Muscle of leg (tissue), 11 donors: ENCODE data around the gene COL13A1. TPM values are rescaled to one million over a fixed set of nuclear protein-coding genes. Genes with fewer than 3 reads are reported as not detected.

ENCODE experiments used
- DNase-seq: peaks from one replicate; pipeline ENCODE4 v3.0.0; 2013
- H3K27ac ChIP-seq: one replicate; pipeline ENCODE4 v1.5.1; 2013; ENCODE audit warnings: mild to moderate bottlenecking, low read length, control low read depth
- H3K27me3 ChIP-seq: one replicate; pipeline ENCODE4 v1.6.1; 2013; ENCODE audit warnings: low read length; ENCODE audit not compliant: control insufficient read depth, insufficient read depth
- H3K36me3 ChIP-seq: one replicate; pipeline ENCODE4 v1.6.1; 2013; ENCODE audit warnings: low read length; ENCODE audit not compliant: control insufficient read depth, insufficient read depth
- H3K4me1 ChIP-seq: one replicate; pipeline ENCODE4 v1.6.1; 2013; ENCODE audit warnings: low read length; ENCODE audit not compliant: control insufficient read depth, insufficient read depth
- H3K4me3 ChIP-seq: one replicate; pipeline ENCODE4 v1.5.1; 2013; ENCODE audit warnings: low read length, control low read depth
- H3K9me3 ChIP-seq: replicated peaks from 2 replicates; pipeline ENCODE4 v1.6.1; 2013; ENCODE audit warnings: low read depth, low read length; ENCODE audit not compliant: control insufficient read depth
- WGBS: methylation state at CpG from one replicate; pipeline ENCODE4 v1.1.5; 2013; ENCODE audit warnings: missing lambda C conversion rate; ENCODE audit not compliant: insufficient coverage; 5-methylcytosine and 5-hydroxymethylcytosine counted together
- polyA plus RNA-seq, 8 donors: library from polyadenylated mRNA; unstranded; fragments of 120-200 nt; gene quantifications; one replicate each; pipeline versions ENCODE4 v1.2.1 to v1.2.3, GENCODE V29; 2013; ENCODE audit warnings: inconsistent platforms in 1 of 8, low replicate concordance in 1 of 8; ENCODE audit not compliant: insufficient read length in 8 of 8, insufficient read depth in 1 of 8
- total RNA-seq: library from RNA; stranded (reverse); fragments of 120-200 nt; gene quantifications from one replicate; pipeline ENCODE4 v1.2.4, GENCODE V29; 2013

COL13A1 gene
- total and polyA plus RNA-seq, 9 donors: 4.8 to 26.7 (median 11.6) TPM

DNA sequence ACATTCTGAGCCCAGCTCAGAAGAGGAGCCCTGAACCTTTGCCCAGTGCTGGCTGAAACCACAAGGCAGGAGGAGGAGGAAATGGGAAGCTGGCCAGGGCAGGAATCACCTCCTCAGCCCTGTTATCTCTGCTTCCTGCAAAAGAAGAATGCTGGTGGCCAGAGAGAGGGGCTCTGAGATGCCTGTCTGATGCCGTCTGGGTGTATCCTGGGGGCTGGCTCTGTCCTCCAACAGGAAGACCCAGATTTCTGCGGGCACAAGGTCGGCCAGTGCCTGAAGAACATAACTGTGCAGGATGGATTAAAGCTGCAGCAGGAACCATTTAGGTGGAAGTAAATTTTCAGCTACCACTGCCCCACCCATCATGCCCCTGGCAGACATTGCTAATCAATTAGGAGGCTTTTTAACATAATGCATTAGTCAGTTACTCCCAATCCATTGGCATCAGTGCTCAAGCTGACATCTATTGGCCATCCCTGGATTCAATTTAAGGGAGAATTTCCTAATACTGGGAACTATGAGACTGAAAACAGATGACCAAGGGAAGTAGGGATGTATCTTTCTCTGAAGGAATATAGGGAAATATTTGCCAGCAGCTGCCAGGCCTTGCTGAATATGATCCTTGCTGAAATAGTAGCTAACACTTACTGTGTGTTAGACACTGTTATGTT is 67.7 kb downstream of the COL13A1 start:
- Histone ChIP-seq H3K4me1 (peaks cover 56% of the 10 kb centered on the region), H3K27ac (peak overlapping the region; percentile 13)
- peak; percentile 70 for DNase-seq

DNA sequence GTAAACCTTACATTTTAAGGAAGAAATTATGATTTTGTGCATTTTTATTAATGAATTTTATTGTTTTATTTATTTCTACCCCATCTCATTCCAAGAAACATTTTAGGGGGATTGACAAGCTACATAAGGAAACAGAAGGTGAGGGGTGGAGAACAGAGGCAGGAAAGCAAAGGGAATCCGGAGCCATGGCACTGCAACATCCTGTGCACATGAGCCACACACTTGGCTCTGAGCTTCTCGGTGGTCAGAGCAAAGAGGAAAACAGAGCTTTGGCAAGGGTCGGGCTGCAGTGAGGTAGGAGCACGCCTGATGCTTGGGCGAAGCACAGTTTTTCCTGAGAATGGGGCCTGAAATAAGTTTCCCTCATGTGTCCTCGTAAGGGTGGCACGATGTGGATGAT is 68.9 kb downstream of the COL13A1 start:
- Histone ChIP-seq H3K9me3 (no peaks in the 10 kb centered on the region), H3K4me1 (peaks cover 67% of the 10 kb centered on the region), H3K4me3 (no peak overlapping the region), H3K36me3 (no peaks in the 10 kb centered on the region), H3K27me3 (peaks cover 2% of the 10 kb centered on the region), H3K27ac (no peak overlapping the region)
- DNase-seq: no peak
- 75% methylated on average over 5 of the region's 7 CpGs for WGBS

More for the DNA sequence above, 67.7 kb downstream of the COL13A1 start:
- WGBS: no CpG with 5 or more reads among the region's 3 CpGs
- no peaks in the 10 kb centered on the region for H3K9me3 ChIP-seq
- no peaks in the 10 kb centered on the region for H3K36me3 ChIP-seq
- peaks cover 2% of the 10 kb centered on the region for H3K27me3 ChIP-seq
- no peak overlapping the region for H3K4me3 ChIP-seq

DNA sequence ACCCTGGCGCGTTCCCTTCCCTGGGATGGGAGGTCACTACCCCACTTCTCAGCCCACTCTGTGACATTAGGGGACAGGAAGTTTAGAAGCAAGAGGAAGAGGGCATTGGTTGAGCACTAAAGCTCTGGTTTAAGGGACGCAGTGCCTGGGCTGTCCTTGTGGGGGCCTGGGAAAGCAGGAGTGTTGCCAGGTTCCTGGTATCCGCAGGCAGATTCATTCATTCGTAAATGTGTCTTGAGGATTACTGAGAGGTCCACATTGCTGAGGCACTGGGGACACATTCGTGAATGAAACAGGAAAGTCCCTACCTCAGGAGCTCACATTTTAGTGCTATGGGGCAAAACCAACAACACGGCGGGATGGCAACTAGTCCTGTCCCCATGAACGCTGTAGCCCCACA is 69.4 kb downstream of the COL13A1 start:
- H3K9me3 ChIP-seq: no peaks in the 10 kb centered on the region
- DNase-seq: no peak
- H3K4me3 ChIP-seq: no peak overlapping the region
- H3K4me1 ChIP-seq: peaks cover 66% of the 10 kb centered on the region
- peaks cover 1% of the 10 kb centered on the region for H3K27me3 ChIP-seq
- no peak overlapping the region for H3K27ac ChIP-seq
- 72% methylated on average over 7 of the region's 9 CpGs for WGBS
- no peaks in the 10 kb centered on the region for H3K36me3 ChIP-seq

DNA sequence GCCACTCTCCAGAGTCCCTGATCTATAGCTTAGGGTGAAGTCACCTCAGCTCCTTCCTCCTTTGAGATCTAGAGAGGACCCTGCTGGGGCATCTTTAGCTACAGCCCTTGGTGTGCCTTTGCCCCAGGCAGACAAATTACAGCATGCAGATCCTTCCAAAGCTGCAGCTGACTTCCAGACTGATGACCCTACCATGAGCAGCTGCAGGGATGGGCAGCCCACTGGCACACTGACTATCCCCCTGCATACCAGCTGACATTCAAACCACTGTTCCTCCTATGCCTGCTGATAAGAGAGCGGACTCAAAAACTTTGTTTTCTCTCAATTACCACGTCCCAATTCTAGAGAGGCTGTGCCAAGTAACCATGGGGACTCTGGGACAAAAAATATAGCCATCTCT is 70.6 kb downstream of the COL13A1 start:
- DNase-seq: peak; percentile 73
- WGBS: no CpG with 5 or more reads among the region's 2 CpGs

DNA sequence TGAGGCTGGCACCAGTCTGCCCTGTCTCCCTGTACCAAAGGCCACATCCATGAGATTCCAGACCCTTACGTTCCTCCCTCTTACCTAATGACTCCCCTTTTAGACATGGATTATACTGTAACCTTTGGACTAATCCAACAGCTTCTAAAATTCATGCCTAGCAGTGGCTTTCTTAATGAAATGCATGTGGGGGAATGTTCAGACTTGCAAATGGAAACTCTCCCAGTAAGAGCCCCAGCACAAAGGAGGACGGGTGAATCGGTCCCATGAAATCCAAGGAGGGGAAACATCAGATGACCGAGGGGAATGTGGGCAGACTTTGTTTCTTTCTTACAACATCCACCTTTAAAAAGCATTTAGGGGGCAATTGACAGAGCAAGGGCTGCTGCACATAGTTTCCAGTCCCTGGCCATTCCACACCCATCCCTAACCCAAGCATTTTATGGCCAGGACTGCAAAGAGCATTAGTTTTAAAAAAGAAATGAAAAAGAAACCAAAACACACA is 71.5 kb downstream of the COL13A1 start:
- peak; percentile 82 for DNase-seq
- Histone ChIP-seq H3K4me3 (no peak overlapping the region), H3K27ac (peak overlapping the region; percentile 54), H3K27me3 (no peaks in the 10 kb centered on the region), H3K4me1 (peaks cover 71% of the 10 kb centered on the region), H3K9me3 (no peaks in the 10 kb centered on the region), H3K36me3 (no peaks in the 10 kb centered on the region)
- no CpG with 5 or more reads among the region's 4 CpGs for WGBS

More for the DNA sequence above, 70.6 kb downstream of the COL13A1 start:
- Histone ChIP-seq H3K27me3 (no peaks in the 10 kb centered on the region), H3K4me3 (no peak overlapping the region), H3K36me3 (no peaks in the 10 kb centered on the region), H3K4me1 (peaks cover 66% of the 10 kb centered on the region), H3K9me3 (no peaks in the 10 kb centered on the region), H3K27ac (peak overlapping the region; percentile 22)

DNA sequence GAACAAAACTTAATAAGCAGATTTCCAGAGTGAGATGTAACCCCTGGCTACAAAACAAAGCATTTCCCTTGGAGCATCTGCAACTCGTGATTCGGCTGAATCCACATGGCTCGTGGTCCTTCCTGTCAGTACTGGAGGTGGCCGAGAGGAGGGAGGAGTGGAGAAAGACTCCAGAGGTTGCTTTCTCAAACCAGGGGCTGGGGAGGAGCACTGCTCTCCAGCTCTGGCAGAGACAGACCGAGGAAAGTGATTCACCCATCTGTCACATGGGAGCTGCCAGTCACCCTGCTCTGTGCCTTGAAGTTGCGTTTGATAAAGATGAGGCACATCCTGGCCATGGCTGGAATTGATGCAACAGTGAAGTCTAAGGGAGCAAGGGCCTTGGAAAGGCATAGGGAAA is 72.7 kb downstream of the COL13A1 start:
- H3K27ac ChIP-seq: peak overlapping the region; percentile 45
- no peak overlapping the region for H3K4me3 ChIP-seq
- DNase-seq: peak; percentile 90
- H3K9me3 ChIP-seq: no peaks in the 10 kb centered on the region
- H3K4me1 ChIP-seq: peaks cover 78% of the 10 kb centered on the region
- H3K36me3 ChIP-seq: no peaks in the 10 kb centered on the region
- WGBS: no CpG with 5 or more reads among the region's 6 CpGs
- H3K27me3 ChIP-seq: no peaks in the 10 kb centered on the region

DNA sequence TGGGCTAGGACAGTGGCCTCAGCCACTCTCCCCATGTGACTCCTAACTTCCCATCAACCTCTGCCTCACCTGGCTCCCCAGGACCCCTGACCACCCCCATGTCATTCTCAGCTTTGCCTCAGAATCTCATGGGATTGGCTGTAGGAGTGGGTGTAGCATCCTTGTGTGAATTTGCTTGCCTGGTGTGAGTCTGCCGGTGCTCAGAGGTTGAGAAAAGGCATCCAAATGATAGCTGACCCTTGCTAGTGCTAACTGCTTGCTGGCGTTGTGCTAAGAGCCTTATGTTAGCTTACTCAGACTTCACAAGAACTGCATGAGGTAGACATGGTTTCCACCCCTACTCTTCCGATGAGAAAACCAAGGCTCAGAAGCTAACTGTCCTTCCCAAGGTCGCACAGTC is 74.2 kb downstream of the COL13A1 start:
- Histone ChIP-seq H3K27ac (no peak overlapping the region), H3K9me3 (no peaks in the 10 kb centered on the region), H3K4me3 (no peak overlapping the region), H3K27me3 (no peaks in the 10 kb centered on the region), H3K36me3 (no peaks in the 10 kb centered on the region), H3K4me1 (peaks cover 89% of the 10 kb centered on the region)
- 66% methylated on average over 3 of the region's 4 CpGs for WGBS
- no peak for DNase-seq

DNA sequence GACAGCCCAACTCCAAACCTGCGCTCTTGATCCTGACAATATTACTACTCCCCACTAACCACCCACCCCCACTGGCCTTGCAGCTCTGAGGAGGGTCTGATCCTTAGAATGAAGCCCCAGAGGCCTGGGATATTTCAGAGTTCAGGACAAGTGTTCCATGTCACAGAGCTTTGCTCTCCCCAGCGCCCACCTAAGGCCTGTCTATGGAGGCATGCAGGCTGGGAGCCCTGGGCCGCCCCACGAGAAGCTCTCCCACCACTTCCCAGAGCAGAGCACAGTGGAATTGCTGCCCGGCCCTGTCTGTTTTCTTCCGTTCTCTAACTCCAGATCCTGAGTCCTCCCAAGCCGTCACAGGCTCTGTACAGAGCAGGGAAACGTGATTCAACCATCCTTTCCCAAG is 74.6 kb downstream of the COL13A1 start:
- Histone ChIP-seq H3K4me3 (no peak overlapping the region), H3K27me3 (no peaks in the 10 kb centered on the region), H3K36me3 (no peaks in the 10 kb centered on the region), H3K9me3 (no peaks in the 10 kb centered on the region), H3K27ac (no peak overlapping the region), H3K4me1 (peaks cover 89% of the 10 kb centered on the region)
- DNase-seq: no peak
- 79% methylated on average over 8 of the region's 8 CpGs for WGBS

DNA sequence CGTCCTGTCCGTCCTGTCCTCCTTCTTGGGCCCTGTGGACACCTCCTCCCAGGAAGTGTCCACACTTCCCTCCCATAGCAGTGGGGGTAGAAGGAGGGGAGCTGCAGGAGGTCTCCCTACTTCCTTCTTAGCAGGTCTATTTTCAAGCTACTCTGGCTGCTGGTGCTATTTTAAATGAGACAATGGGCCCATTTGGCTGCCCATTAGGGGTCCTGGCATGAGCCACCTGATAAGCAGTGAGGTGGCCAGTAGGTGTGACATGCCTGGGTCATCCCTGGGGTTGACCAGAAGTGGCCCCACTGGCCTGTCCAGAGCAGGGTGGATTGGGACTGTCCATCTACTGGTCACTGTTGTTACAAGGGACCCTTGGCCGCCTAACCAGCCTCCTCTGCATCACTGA is 75.2 kb downstream of the COL13A1 start:
- DNase-seq: no peak
- Histone ChIP-seq H3K27me3 (no peaks in the 10 kb centered on the region), H3K4me1 (peaks cover 84% of the 10 kb centered on the region), H3K9me3 (no peaks in the 10 kb centered on the region), H3K4me3 (no peak overlapping the region), H3K36me3 (no peaks in the 10 kb centered on the region), H3K27ac (no peak overlapping the region)
- 83% methylated on average over 1 of the region's 3 CpGs for WGBS

DNA sequence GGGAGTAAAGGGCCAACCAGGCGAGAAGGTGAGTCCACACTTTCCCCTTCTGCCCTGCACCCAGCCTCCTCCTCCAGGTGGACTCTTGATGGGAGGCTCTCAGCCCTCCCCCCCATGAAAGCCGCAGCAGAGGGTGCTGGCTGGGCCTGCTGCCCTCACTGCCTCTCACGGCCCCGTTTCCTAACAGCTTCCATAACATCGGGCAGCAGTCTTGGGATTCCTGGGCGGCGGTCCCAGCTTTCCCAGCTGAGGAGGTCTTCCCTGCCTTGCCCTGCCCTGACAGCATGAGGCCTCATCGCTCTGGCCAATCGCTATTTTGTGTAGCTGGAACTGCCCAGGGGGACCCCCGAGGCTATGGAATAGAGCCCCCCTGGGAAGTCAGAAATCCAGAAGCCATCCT is 76.3 kb downstream of the COL13A1 start:
- Histone ChIP-seq H3K27ac (peak overlapping the region; percentile 96), H3K9me3 (no peaks in the 10 kb centered on the region), H3K36me3 (no peaks in the 10 kb centered on the region), H3K4me3 (no peak overlapping the region), H3K27me3 (no peaks in the 10 kb centered on the region), H3K4me1 (peaks cover 74% of the 10 kb centered on the region)
- WGBS: 23% methylated on average over 10 of the region's 10 CpGs
- DNase-seq: peak; percentile 86
